Measurements from ENCODE around the gene ALDH1L1. TPM values are rescaled to one million over a fixed set of nuclear protein-coding genes. Genes with fewer than 3 reads are reported as not detected.
A peak's percentile ranks its signal among the peaks of the same experiment; 100 is the strongest.

The ALDH1L1 gene
- total RNA-seq, 1 experiment from 2014 or later: 0.41 TPM

- BruUV-seq (replicated peaks): no TSS peak
- H3K9me3 ChIP-seq: no peaks in the 10 kb centered on the region
- Mint-ChIP-seq H3K9me3 (ENCODE audit: unreplicated experiment) (no peaks in the 10 kb centered on the region), H3K4me3 (ENCODE audit: unreplicated experiment) (no peak overlapping the region), H3K27me3 (ENCODE audit: insufficient read depth, unreplicated experiment) (no peaks in the 10 kb centered on the region), H3K27ac (ENCODE audit: unreplicated experiment) (peak overlapping the region; percentile 83), H3K4me1 (ENCODE audit: low read depth, unreplicated experiment) (peaks cover 20% of the 10 kb centered on the region), H3K36me3 (ENCODE audit: insufficient read depth, unreplicated experiment) (no peaks in the 10 kb centered on the region)
- POLR2A ChIA-PET: no interaction called here
- CTCF ChIA-PET: no interaction called here
- no peaks in the 10 kb centered on the region for H3K27me3 ChIP-seq (replicated peaks; ENCODE audit: control insufficient read depth, insufficient read depth, low read length)
- peaks cover 15% of the 10 kb centered on the region for H3K4me1 ChIP-seq
- no peak for TF ChIP-seq CTCF (IDR thresholded peaks at IDR 0.05; ENCODE audit: insufficient read depth in 1 of 2, low read depth in 1 of 2, low read length in 1 of 2, severe bottlenecking in 1 of 2, unreplicated experiment in 1 of 2)
- no peak for DNase-seq
- H3K36me3 ChIP-seq (ENCODE audit: control insufficient read depth, insufficient read depth, low read length): no peaks in the 10 kb centered on the region; the same call in none of the 2 replicates
- H3K4me3 ChIP-seq (ENCODE audit: low read depth, low read length): no peak overlapping the region
- intact Hi-C loops (cut with micrococcal nuclease; ENCODE audit: unreplicated experiment): no loop called here
Observed at GRCh38 chr3:126057936-126058335, 122.5 kb downstream of the ALDH1L1 start.

GRCh38 chr3:126057501-126057819 lies 122.9 kb downstream of the ALDH1L1 start:
- POLR2A ChIA-PET: no interaction called here

GRCh38 chr3:126056681-126057500 lies 123.5 kb downstream of the ALDH1L1 start:
- no peak for TF ChIP-seq CTCF (IDR thresholded peaks at IDR 0.05; ENCODE audit: insufficient read depth in 1 of 2, low read depth in 1 of 2, low read length in 1 of 2, severe bottlenecking in 1 of 2, unreplicated experiment in 1 of 2)
- H3K4me1 Mint-ChIP-seq (ENCODE audit: low read depth, unreplicated experiment): peaks cover 20% of the 10 kb centered on the region
- peak; percentile 14 to 61 for DNase-seq
- H3K27me3 Mint-ChIP-seq (ENCODE audit: insufficient read depth, unreplicated experiment): no peaks in the 10 kb centered on the region
- intact Hi-C loops (cut with micrococcal nuclease; ENCODE audit: unreplicated experiment): no loop called here
- no peaks in the 10 kb centered on the region for H3K36me3 Mint-ChIP-seq (ENCODE audit: insufficient read depth, unreplicated experiment)
- peak overlapping the region; percentile 83 for H3K27ac Mint-ChIP-seq (ENCODE audit: unreplicated experiment)
- no TSS peak for BruUV-seq (replicated peaks)
- H3K4me3 ChIP-seq (ENCODE audit: low read depth, low read length): no peak overlapping the region
- H3K9me3 ChIP-seq: no peaks in the 10 kb centered on the region
- ChIA-PET CTCF (no interaction called here), POLR2A (no interaction called here)
- no peak overlapping the region for H3K4me3 Mint-ChIP-seq (ENCODE audit: unreplicated experiment)
- H3K27me3 ChIP-seq (replicated peaks; ENCODE audit: control insufficient read depth, insufficient read depth, low read length): no peaks in the 10 kb centered on the region
- no peaks in the 10 kb centered on the region; the same call in none of the 2 replicates for H3K36me3 ChIP-seq (ENCODE audit: control insufficient read depth, insufficient read depth, low read length)
- H3K4me1 ChIP-seq: peaks cover 15% of the 10 kb centered on the region
- H3K9me3 Mint-ChIP-seq (ENCODE audit: unreplicated experiment): no peaks in the 10 kb centered on the region

More at GRCh38 chr3:126057501-126057819, 122.9 kb downstream of the ALDH1L1 start:
- Mint-ChIP-seq H3K36me3 (ENCODE audit: insufficient read depth, unreplicated experiment) (no peaks in the 10 kb centered on the region), H3K27me3 (ENCODE audit: insufficient read depth, unreplicated experiment) (no peaks in the 10 kb centered on the region), H3K4me3 (ENCODE audit: unreplicated experiment) (no peak overlapping the region), H3K27ac (ENCODE audit: unreplicated experiment) (peak overlapping the region; percentile 83), H3K9me3 (ENCODE audit: unreplicated experiment) (no peaks in the 10 kb centered on the region), H3K4me1 (ENCODE audit: low read depth, unreplicated experiment) (peaks cover 20% of the 10 kb centered on the region)
- no peak overlapping the region for H3K4me3 ChIP-seq (ENCODE audit: low read depth, low read length)
- H3K4me1 ChIP-seq: peaks cover 15% of the 10 kb centered on the region
- BruUV-seq (replicated peaks): no TSS peak
- H3K9me3 ChIP-seq: no peaks in the 10 kb centered on the region
- CTCF ChIA-PET: no interaction called here
- H3K27me3 ChIP-seq (replicated peaks; ENCODE audit: control insufficient read depth, insufficient read depth, low read length): no peaks in the 10 kb centered on the region
- no peak for TF ChIP-seq CTCF (IDR thresholded peaks at IDR 0.05; ENCODE audit: insufficient read depth in 1 of 2, low read depth in 1 of 2, low read length in 1 of 2, severe bottlenecking in 1 of 2, unreplicated experiment in 1 of 2)
- intact Hi-C loops (cut with micrococcal nuclease; ENCODE audit: unreplicated experiment): no loop called here
- no peak for DNase-seq
- H3K36me3 ChIP-seq (ENCODE audit: control insufficient read depth, insufficient read depth, low read length): no peaks in the 10 kb centered on the region; the same call in none of the 2 replicates

Data from Caco-2 (cell line).